ENCODE results near the gene SIRT2. TPM values are rescaled to one million over a fixed set of nuclear protein-coding genes. Genes with fewer than 3 reads are reported as not detected.

SIRT2 gene
- total and polyA plus RNA-seq, 11 donors, result 51.0 to 158 (median 62.4) TPM

DNA sequence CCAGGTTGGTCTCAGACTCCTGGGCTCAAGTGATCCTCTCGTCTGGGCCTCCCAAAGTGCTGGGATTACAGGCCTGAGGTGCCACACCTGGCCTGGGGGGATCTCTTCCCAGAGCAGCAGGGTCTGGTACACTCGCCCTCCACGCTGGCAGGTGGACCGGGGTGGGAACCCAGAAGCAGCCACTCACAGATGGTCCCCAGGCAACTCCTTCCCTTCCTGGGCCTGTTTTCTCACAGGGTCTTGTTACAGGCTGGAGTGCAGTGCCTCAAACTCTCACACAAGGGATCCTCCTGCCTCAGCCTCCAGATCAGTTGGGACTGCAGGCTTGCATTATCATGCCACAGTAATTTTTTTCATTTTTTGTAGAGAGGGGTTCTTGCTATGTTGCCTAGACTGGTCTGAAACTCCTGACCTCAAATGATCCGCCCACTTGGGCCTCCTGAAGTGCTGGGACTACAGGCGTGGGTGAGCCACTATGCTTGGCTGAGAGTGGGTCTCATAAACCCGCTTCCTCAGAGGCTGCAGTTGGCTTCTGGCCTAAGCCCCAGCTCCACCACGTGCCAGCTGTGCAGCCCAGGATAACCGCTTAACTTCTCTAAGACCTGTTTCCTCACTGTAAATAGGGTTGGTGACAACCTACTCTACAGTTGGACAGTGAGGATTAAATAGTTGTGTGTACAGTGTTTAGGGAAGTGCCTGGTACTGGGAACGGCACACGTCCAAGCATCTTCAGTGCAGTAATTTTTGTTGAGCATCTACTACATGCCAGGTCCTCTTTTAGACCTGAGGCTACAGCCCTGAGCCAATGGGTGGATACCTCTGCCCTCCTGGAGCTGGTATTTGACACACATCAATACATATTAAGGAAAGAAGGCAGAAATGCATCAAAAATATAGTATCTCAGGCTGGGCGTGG is 13.4 kb upstream of the SIRT2 start:
- Histone ChIP-seq H3K27me3 (peaks cover 0 to 16% (median 0%) of the 10 kb centered on the region in 9 donors), H3K9me3 (no peaks in the 10 kb centered on the region), H3K4me3 (no peak overlapping the region), H3K4me1 (no peaks in the 10 kb centered on the region), H3K27ac (no peak overlapping the region), H3K36me3 (peaks cover 0 to 10% (median 2%) of the 10 kb centered on the region in 9 donors)
- ATAC-seq (no peak), DNase-seq (peak in 1 of 5 donors; percentile 51)
- intact Hi-C loops (cut with DNase I), result no loop called here
- TF ChIP-seq, protein P1, sequence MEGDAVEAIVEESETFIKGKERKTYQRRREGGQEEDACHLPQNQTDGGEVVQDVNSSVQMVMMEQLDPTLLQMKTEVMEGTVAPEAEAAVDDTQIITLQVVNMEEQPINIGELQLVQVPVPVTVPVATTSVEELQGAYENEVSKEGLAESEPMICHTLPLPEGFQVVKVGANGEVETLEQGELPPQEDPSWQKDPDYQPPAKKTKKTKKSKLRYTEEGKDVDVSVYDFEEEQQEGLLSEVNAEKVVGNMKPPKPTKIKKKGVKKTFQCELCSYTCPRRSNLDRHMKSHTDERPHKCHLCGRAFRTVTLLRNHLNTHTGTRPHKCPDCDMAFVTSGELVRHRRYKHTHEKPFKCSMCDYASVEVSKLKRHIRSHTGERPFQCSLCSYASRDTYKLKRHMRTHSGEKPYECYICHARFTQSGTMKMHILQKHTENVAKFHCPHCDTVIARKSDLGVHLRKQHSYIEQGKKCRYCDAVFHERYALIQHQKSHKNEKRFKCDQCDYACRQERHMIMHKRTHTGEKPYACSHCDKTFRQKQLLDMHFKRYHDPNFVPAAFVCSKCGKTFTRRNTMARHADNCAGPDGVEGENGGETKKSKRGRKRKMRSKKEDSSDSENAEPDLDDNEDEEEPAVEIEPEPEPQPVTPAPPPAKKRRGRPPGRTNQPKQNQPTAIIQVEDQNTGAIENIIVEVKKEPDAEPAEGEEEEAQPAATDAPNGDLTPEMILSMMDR (IDR thresholded peaks at IDR 0.05), result no peak
- no peak for TF ChIP-seq POLR2A (IDR thresholded peaks at IDR 0.05)
- 74 to 86% (median 80%) methylated on average over 12 of the region's 12 CpGs for WGBS, 4 donors

DNA sequence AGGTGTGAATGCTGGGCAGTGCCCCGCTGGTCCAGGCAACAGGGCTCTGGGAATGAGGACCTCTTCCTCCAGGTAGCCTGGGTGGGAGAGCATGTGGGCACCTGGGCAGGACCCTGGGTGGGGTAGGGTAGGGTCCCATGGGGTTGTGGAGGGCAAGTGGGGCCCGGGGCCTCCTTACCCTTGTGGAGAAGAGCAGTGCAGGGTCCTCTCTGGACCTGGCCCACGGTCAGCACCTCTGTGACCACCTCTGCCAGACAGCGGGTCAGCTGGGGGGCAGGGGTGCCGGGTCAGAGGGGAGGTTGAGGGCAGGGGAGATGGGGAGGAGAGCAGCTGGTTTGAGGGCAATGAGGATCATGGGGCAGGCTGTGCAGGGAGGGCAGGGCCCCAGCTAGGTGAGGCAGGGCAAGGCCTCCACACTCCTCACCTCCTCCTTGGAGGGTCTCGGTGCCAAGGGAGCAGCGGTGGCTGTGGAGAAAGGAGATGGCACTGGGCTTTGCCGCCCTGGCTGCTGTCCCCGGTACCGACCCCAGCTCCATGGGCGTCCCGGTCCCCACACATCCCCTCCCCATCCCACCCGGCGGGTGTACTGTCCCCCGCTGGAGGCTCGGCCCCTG is 12.1 kb upstream of the SIRT2 start:
- TF ChIP-seq, protein P1 (IDR thresholded peaks at IDR 0.05), result no peak
- no peak for TF ChIP-seq POLR2A (IDR thresholded peaks at IDR 0.05)
- DNase-seq (no peak), ATAC-seq (no peak)
- Histone ChIP-seq H3K27ac (no peak overlapping the region), H3K4me3 (no peak overlapping the region), H3K27me3 (peaks cover 0 to 16% (median 0%) of the 10 kb centered on the region in 9 donors), H3K36me3 (peaks cover 0 to 23% (median 14%) of the 10 kb centered on the region in 9 donors), H3K9me3 (no peaks in the 10 kb centered on the region), H3K4me1 (no peaks in the 10 kb centered on the region)
- intact Hi-C loops (cut with DNase I), result no loop called here
- WGBS, 4 donors, result 49 to 57% (median 55%) methylated on average over 13 to 16 of the region's 16 CpGs

DNA sequence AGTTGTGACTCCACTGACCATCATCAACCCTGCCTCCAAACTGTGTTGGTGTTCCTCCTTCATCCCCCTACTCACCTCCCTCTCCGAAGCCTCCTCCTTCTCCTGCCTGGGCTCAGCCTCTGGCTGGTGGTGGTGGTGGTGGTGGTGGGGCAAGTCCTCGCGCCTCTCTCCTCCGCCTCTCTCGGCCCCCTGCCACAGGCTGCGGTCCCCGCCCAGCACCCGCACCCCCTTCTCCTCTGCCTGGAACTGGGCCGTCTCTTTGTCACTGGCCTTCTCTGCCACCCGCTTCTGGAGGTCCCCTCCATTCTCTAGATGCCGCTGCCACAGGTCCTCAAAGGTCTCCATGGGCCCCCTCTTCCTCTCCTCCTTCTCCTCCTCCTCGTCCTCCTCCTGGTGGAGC is 11.1 kb upstream of the SIRT2 start:
- no peak overlapping the region for H3K27ac ChIP-seq
- peaks cover 0 to 30% (median 21%) of the 10 kb centered on the region in 9 donors for H3K36me3 ChIP-seq
- no peaks in the 10 kb centered on the region for H3K4me1 ChIP-seq
- no peak overlapping the region for H3K4me3 ChIP-seq
- TF ChIP-seq POLR2A (IDR thresholded peaks at IDR 0.05), result no peak
- TF ChIP-seq, protein P1 (IDR thresholded peaks at IDR 0.05), result no peak
- intact Hi-C loops (cut with DNase I), result no loop called here
- 94 to 97% (median 96%) methylated on average over 12 of the region's 12 CpGs for WGBS, 4 donors
- peaks cover 0 to 16% (median 0%) of the 10 kb centered on the region in 9 donors for H3K27me3 ChIP-seq
- no peaks in the 10 kb centered on the region for H3K9me3 ChIP-seq
- ATAC-seq (no peak), DNase-seq (no peak)

DNA sequence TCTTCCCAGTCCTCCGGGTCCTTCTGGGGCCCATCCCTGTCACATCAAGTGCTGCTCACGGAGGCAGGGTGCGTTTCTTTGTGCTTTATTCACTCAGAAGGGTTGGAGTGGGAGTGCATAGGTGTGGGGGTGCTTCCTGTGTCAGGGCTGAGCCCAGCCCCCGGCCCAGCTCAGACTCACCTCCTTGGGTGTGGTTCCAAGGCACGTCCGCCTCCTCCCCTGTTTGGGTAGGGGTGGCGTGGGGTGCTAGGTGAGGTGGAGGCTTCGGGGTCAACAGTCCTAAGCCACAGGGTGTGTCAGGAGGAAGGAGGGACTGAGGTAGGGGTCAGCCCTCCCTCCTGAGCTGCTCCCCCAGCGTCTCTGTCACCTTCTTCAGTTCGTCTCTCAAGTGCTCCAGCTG is 9.5 kb upstream of the SIRT2 start:
- Histone ChIP-seq H3K9me3 (no peaks in the 10 kb centered on the region), H3K36me3 (peaks cover 0 to 42% (median 30%) of the 10 kb centered on the region in 9 donors), H3K27ac (no peak overlapping the region), H3K27me3 (peaks cover 0 to 16% (median 0%) of the 10 kb centered on the region in 9 donors), H3K4me1 (no peaks in the 10 kb centered on the region), H3K4me3 (no peak overlapping the region)
- DNase-seq, result no peak
- 81 to 85% (median 83%) methylated on average over 7 to 10 of the region's 10 CpGs for WGBS, 4 donors
- no peak for ATAC-seq
- TF ChIP-seq, protein P1 (IDR thresholded peaks at IDR 0.05), result no peak
- TF ChIP-seq POLR2A (IDR thresholded peaks at IDR 0.05), result no peak
- intact Hi-C loops (cut with DNase I), result no loop called here
